ENCODE results near the gene EIF4E2. TPM values are rescaled to one million over a fixed set of nuclear protein-coding genes. Genes with fewer than 3 reads are reported as not detected.

The EIF4E2 gene
- total and polyA plus RNA-seq, 2 donors (not counting 3 experiments of a cell fraction or from before 2014, with no cell fraction given), result 50.0 to 96.5 TPM

DNA sequence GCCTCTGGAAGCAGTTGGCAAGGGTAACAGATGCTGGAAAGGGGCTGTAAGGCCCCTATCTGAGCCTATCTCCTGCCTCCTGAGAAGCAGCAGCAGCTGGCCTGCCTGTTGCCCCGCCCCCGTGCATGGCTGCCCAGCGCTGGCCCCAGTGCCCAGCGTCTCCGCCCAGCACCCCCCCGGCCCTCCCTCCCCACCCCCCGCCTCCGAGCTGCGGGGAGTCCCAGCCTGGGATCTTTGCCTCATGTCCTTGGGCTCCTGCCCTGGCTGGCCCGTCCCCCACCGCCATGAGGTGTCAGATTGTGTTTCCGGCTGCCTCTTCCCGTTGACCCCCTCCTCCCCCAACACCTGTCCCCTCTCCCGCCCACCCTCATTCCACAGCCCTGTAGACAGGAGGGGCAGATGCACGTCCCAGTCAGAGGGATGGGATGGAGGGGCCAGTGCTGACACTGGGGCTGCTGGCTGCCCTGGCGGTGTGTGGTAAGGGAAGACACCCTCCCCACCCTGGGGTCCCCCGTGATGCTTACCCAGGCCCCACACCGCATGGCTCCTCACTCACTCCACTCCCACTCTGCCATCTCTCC is 24.6 kb upstream of the EIF4E2 start, which contains the start of gene CHRND:
TSS of gene CHRND (plus strand) at position 370 of the 581 bp plus-strand sequence. CDS start at position 426, 56 bp downstream.
- BruUV-seq (replicated peaks), result no TSS peak
- H3K9me3 ChIP-seq (replicated peaks; ENCODE audit: control insufficient read depth, insufficient read depth, low read length), result no peaks in the 10 kb centered on the region

More for the DNA sequence above, 24.6 kb upstream of the EIF4E2 start, which contains the start of gene CHRND:
- Histone ChIP-seq H3K27me3 (ENCODE audit: control insufficient read depth in 2 of 2, insufficient read depth in 2 of 2, low read length in 2 of 2) (peaks cover 16 to 22% of the 10 kb centered on the region in 2 experiments), H2AFZ (ENCODE audit: low read depth, low read length) (no peak within 1 kb of the TSS), H3K4me1 (ENCODE audit: control insufficient read depth, extremely low read depth, insufficient read depth, low read length) (no peaks in the 10 kb centered on the region), H4K20me1 (replicated peaks; ENCODE audit: control insufficient read depth, extremely low read depth, insufficient read depth, low read length) (no peaks in the 10 kb centered on the region), H3K79me2 (ENCODE audit: control insufficient read depth, insufficient read depth, low read length) (no peaks in the 10 kb centered on the region), H3K36me3 (ENCODE audit: control insufficient read depth in 2 of 2, extremely low read depth in 1 of 2, insufficient read depth in 2 of 2, low read length in 2 of 2) (no peaks in the 10 kb centered on the region), H3K4me3 (replicated peaks in 1 of 3; ENCODE audit: insufficient read depth in 1 of 3, low read depth in 1 of 3, low read length in 3 of 3) (no peak within 1 kb of the TSS), H3K4me2 (ENCODE audit: insufficient read depth, low read length) (no peak within 1 kb of the TSS), H3K27ac (ENCODE audit: insufficient read depth, low read depth, low read length) (no peak within 1 kb of the TSS), H3K9me1 (replicated peaks; ENCODE audit: control insufficient read depth, extremely low read depth, insufficient read depth, low read length) (no peaks in the 10 kb centered on the region), H3K9ac (replicated peaks; ENCODE audit: extremely low read depth, insufficient read depth, low read length) (no peak within 1 kb of the TSS)
- POLR2A ChIA-PET, result no interaction called here
- CTCF ChIA-PET, result interaction anchor here (1.3 kb wide), 1 partner anchor 79 kb away, joined by 3 read pairs; no protein-coding TSS in a partner anchor
- DNase-seq (ENCODE audit: low read depth, low spot score), result no peak
- TF ChIP-seq, protein P1, sequence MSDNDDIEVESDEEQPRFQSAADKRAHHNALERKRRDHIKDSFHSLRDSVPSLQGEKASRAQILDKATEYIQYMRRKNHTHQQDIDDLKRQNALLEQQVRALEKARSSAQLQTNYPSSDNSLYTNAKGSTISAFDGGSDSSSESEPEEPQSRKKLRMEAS (IDR thresholded peaks at IDR 0.05; ENCODE audit: insufficient read depth, insufficient read length), result no peak
- TF ChIP-seq, protein P2, sequence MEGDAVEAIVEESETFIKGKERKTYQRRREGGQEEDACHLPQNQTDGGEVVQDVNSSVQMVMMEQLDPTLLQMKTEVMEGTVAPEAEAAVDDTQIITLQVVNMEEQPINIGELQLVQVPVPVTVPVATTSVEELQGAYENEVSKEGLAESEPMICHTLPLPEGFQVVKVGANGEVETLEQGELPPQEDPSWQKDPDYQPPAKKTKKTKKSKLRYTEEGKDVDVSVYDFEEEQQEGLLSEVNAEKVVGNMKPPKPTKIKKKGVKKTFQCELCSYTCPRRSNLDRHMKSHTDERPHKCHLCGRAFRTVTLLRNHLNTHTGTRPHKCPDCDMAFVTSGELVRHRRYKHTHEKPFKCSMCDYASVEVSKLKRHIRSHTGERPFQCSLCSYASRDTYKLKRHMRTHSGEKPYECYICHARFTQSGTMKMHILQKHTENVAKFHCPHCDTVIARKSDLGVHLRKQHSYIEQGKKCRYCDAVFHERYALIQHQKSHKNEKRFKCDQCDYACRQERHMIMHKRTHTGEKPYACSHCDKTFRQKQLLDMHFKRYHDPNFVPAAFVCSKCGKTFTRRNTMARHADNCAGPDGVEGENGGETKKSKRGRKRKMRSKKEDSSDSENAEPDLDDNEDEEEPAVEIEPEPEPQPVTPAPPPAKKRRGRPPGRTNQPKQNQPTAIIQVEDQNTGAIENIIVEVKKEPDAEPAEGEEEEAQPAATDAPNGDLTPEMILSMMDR (IDR thresholded peaks at IDR 0.05; ENCODE audit: extremely low read depth in 1 of 2, insufficient read depth in 1 of 2, low read depth in 1 of 2, low read length in 2 of 2), result no peak
- no peak for TF ChIP-seq POLR2A (IDR thresholded peaks at IDR 0.05; ENCODE audit: low read depth, low read length)
- TF ChIP-seq EZH2 (IDR thresholded peaks at IDR 0.05; ENCODE audit: borderline replicate concordance, low read depth, low read length, severe bottlenecking), result no peak
- no peak for TF ChIP-seq JUN (IDR thresholded peaks at IDR 0.05; ENCODE audit: borderline replicate concordance, insufficient read depth, insufficient read length, low read depth)
- no peak for TF ChIP-seq GATA2 (IDR thresholded peaks at IDR 0.05; ENCODE audit: insufficient read depth, insufficient read length, low read depth, low read length)
- no peak for TF ChIP-seq FOS (IDR thresholded peaks at IDR 0.05; ENCODE audit: borderline replicate concordance, insufficient read depth, low read length)
- intact Hi-C loops (cut with micrococcal nuclease), result loop anchor here (2.0 kb wide), 1 partner anchor 25 kb away; the partner anchor contains the start of genes EIF4E2 and TIGD1
- no peak for FAIRE-seq
- dilution Hi-C loops (cut with MboI; ENCODE audit: extremely low pct_ligation_motif_present, low sequenced_read_pairs), result no loop called here

Data from endothelial cell of umbilical vein (primary cell).